Activated CD4-positive, alpha-beta memory T cell treated with anti-CD3 and anti-CD28 coated beads, Interleukin-2, amount 10 ng/mL, durations not matched to agents 7 days and 5 days (primary cell): ENCODE data around the gene CDHR2. TPM values are rescaled to one million over a fixed set of nuclear protein-coding genes. Genes with fewer than 3 reads are reported as not detected.

Experiments
- CTCF ChIA-PET: fragments of 350-600 bp; sonication (Branson Sonifier 250); formaldehyde crosslinking; loops from one replicate; lab custom pipeline; 2021; ENCODE audit warnings: antibody characterized with exemption, inconsistent platforms; lab: Charles Lee
- POLR2A ChIA-PET: fragments of 350-600 bp; sonication (Branson Sonifier 250); formaldehyde crosslinking; loops from one replicate; lab custom pipeline; 2021; ENCODE audit warnings: antibody characterized with exemption; lab: Charles Lee
- DNase-seq: peaks from one replicate; pipeline ENCODE4 v3.0.0-alpha.2; 2020
- H3K27ac Mint-ChIP-seq: one replicate; pipeline ENCODE4 v1.8.0; 2021; ENCODE audit warnings: mild to moderate bottlenecking, mixed read lengths
- H3K27me3 Mint-ChIP-seq: one replicate; pipeline ENCODE4 v1.8.0; 2021; ENCODE audit warnings: mixed read lengths
- H3K36me3 Mint-ChIP-seq: one replicate; pipeline ENCODE4 v1.8.0; 2021; ENCODE audit warnings: low read depth, mixed read lengths
- H3K4me1 Mint-ChIP-seq: one replicate; pipeline ENCODE4 v1.8.0; 2021; ENCODE audit warnings: mixed read lengths
- H3K4me3 Mint-ChIP-seq: one replicate; pipeline ENCODE4 v1.8.0; 2021; ENCODE audit warnings: mild to moderate bottlenecking, mixed read lengths
- H3K9me3 Mint-ChIP-seq: one replicate; pipeline ENCODE4 v1.8.0; 2021; ENCODE audit warnings: mixed read lengths
- total RNA-seq, 2 experiments: library from RNA; stranded (reverse); gene quantifications; one replicate each; pipeline ENCODE4 v1.2.3, GENCODE V29; 2021

The CDHR2 gene
- total RNA-seq, 2 experiments from 2014 or later: 1.6 to 2.3 TPM

- Mint-ChIP-seq H3K4me1 (peaks cover 16% of the 10 kb centered on the region), H3K27me3 (peaks cover 65% of the 10 kb centered on the region), H3K27ac (no peak overlapping the region), H3K4me3 (no peak overlapping the region), H3K9me3 (no peaks in the 10 kb centered on the region), H3K36me3 (peaks cover 2% of the 10 kb centered on the region)
- POLR2A ChIA-PET: no interaction called here
- CTCF ChIA-PET: no interaction called here
- no peak for DNase-seq
Observed at GRCh38 chr5:176619569-176620332, 70.6 kb downstream of the CDHR2 start.

GRCh38 chr5:176620333-176620981 is 71.3 kb downstream of the CDHR2 start:
- DNase-seq: no peak
- no peaks in the 10 kb centered on the region for H3K9me3 Mint-ChIP-seq
- H3K27me3 Mint-ChIP-seq: peaks cover 64% of the 10 kb centered on the region
- ChIA-PET POLR2A (no interaction called here), CTCF (interaction anchor here (0.6 kb wide), 1 partner anchor 171 kb away, joined by 3 read pairs; no protein-coding TSS in a partner anchor)
- H3K4me1 Mint-ChIP-seq: peaks cover 16% of the 10 kb centered on the region
- H3K27ac Mint-ChIP-seq: no peak overlapping the region
- H3K4me3 Mint-ChIP-seq: peak overlapping the region; percentile 17
- H3K36me3 Mint-ChIP-seq: peaks cover 2% of the 10 kb centered on the region

DNA sequence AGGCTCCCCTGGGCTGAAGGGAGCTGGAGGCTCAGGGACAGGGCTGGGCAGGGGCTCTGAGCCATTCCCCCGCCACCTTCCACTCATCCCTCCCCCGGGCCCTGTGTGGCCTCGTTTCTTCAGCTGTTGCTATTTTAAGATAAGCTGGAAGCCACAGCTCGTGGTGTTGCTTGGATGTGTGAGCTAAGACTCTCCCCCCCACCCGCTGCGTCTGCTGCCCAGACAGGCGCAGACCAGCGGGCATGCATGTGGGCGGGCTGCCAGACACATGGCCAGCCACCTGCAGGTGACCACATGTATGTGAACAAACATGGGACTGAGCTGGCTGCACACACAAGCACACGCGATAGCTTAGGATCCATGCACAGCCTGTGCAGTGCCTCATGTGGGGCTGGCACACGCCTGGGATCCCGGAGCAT is 72.5 kb downstream of the CDHR2 start:
- no peak for DNase-seq
- peaks cover 61% of the 10 kb centered on the region for H3K27me3 Mint-ChIP-seq
- H3K36me3 Mint-ChIP-seq: peaks cover 2% of the 10 kb centered on the region
- no peak overlapping the region for H3K27ac Mint-ChIP-seq
- H3K9me3 Mint-ChIP-seq: no peaks in the 10 kb centered on the region
- no peak overlapping the region for H3K4me3 Mint-ChIP-seq
- H3K4me1 Mint-ChIP-seq: peaks cover 16% of the 10 kb centered on the region
- CTCF ChIA-PET: interaction anchor here (0.8 to 1.3 kb wide), 4 partner anchors 15 to 205 kb away, joined by 3 to 4 read pairs (median 3); partner anchors contain the start of gene CLTB
- POLR2A ChIA-PET: interaction anchor here (1.7 kb wide), 1 partner anchor 25 kb away, joined by 6 read pairs; the partner anchor contains the start of gene TSPAN17

DNA sequence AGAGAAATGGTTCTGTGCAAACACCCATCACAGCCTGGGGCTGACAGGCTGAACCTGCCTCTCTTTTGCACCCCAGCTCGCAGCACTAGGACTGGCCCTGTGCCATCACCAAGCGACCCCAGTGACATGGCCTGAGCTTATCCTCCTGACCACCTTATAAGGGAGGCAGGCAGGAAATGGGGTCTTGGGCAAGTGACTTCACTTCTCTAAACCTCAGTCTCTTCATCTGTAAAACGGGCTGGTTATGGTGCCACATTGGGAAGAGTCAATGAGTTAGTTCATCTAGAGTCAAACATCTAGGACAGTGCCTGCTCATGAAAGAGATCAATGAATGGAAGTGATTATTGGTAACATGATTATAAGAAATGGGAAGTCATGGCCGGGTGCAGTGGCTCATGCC is 75.0 kb downstream of the CDHR2 start:
- Mint-ChIP-seq H3K4me3 (no peak overlapping the region), H3K27ac (no peak overlapping the region), H3K4me1 (peaks cover 16% of the 10 kb centered on the region), H3K36me3 (peaks cover 2% of the 10 kb centered on the region), H3K9me3 (no peaks in the 10 kb centered on the region), H3K27me3 (peaks cover 63% of the 10 kb centered on the region)
- ChIA-PET CTCF (interaction anchor here (0.8 kb wide), 1 partner anchor 214 kb away, joined by 3 read pairs; no protein-coding TSS in a partner anchor), POLR2A (no interaction called here)
- no peak for DNase-seq

GRCh38 chr5:176624938-176625337 is 75.8 kb downstream of the CDHR2 start:
- CTCF ChIA-PET: interaction anchor here (0.8 kb wide), 1 partner anchor 37 kb away, joined by 3 read pairs; no protein-coding TSS in a partner anchor
- no peak overlapping the region for H3K27ac Mint-ChIP-seq
- POLR2A ChIA-PET: no interaction called here

DNA sequence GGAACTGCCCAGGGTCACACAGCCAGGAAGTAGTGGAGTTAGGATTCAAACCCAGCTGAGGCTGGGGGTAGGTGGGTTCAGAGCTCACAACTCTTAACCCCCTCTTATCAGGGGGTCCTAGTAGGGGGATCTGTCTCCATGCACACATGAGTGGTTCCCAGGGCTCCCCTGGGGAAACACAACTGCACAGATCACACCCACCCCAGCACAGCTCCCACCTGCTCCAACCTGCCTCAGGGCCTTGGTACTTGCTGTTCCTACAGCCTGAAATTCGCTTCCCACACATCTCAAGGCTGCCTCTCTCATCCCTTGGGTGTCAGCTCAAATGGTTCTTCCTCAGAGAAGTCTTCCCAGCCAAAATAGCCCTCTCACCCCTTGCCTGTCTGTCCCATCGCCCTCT is 76.4 kb downstream of the CDHR2 start:
- CTCF ChIA-PET: interaction anchor here (0.8 kb wide), 1 partner anchor 36 kb away, joined by 3 read pairs; no protein-coding TSS in a partner anchor
- no peaks in the 10 kb centered on the region for H3K9me3 Mint-ChIP-seq
- peaks cover 10% of the 10 kb centered on the region for H3K4me1 Mint-ChIP-seq
- no peak for DNase-seq
- H3K36me3 Mint-ChIP-seq: no peaks in the 10 kb centered on the region
- no peak overlapping the region for H3K4me3 Mint-ChIP-seq
- POLR2A ChIA-PET: no interaction called here
- H3K27me3 Mint-ChIP-seq: peaks cover 61% of the 10 kb centered on the region
- no peak overlapping the region for H3K27ac Mint-ChIP-seq

More at GRCh38 chr5:176624938-176625337, 75.8 kb downstream of the CDHR2 start:
- no peak for DNase-seq
- Mint-ChIP-seq H3K4me1 (peaks cover 14% of the 10 kb centered on the region), H3K36me3 (peaks cover 2% of the 10 kb centered on the region), H3K9me3 (no peaks in the 10 kb centered on the region), H3K4me3 (no peak overlapping the region), H3K27me3 (peaks cover 65% of the 10 kb centered on the region)

- Mint-ChIP-seq H3K9me3 (no peaks in the 10 kb centered on the region), H3K4me3 (no peak overlapping the region), H3K27me3 (peaks cover 63% of the 10 kb centered on the region), H3K36me3 (no peaks in the 10 kb centered on the region), H3K27ac (no peak overlapping the region), H3K4me1 (peaks cover 12% of the 10 kb centered on the region)
- CTCF ChIA-PET: no interaction called here
- POLR2A ChIA-PET: no interaction called here
- DNase-seq: no peak
Observed at GRCh38 chr5:176625966-176626875, 77.1 kb downstream of the CDHR2 start.

GRCh38 chr5:176626876-176627236 is 77.7 kb downstream of the CDHR2 start:
- H3K27ac Mint-ChIP-seq: no peak overlapping the region
- H3K4me3 Mint-ChIP-seq: no peak overlapping the region
- DNase-seq: no peak
- CTCF ChIA-PET: no interaction called here
- peaks cover 64% of the 10 kb centered on the region for H3K27me3 Mint-ChIP-seq
- no peaks in the 10 kb centered on the region for H3K36me3 Mint-ChIP-seq
- POLR2A ChIA-PET: no interaction called here
- H3K4me1 Mint-ChIP-seq: peaks cover 12% of the 10 kb centered on the region
- H3K9me3 Mint-ChIP-seq: no peaks in the 10 kb centered on the region

GRCh38 chr5:176627582-176627981 is 78.4 kb downstream of the CDHR2 start:
- H3K27me3 Mint-ChIP-seq: peaks cover 65% of the 10 kb centered on the region
- no peaks in the 10 kb centered on the region for H3K9me3 Mint-ChIP-seq
- no peak overlapping the region for H3K4me3 Mint-ChIP-seq

GRCh38 chr5:176628406-176629228 is 79.5 kb downstream of the CDHR2 start:
- no peak for DNase-seq
- no peak overlapping the region for H3K27ac Mint-ChIP-seq
- H3K9me3 Mint-ChIP-seq: no peaks in the 10 kb centered on the region
- H3K27me3 Mint-ChIP-seq: peaks cover 72% of the 10 kb centered on the region
- no peaks in the 10 kb centered on the region for H3K36me3 Mint-ChIP-seq
- no peak overlapping the region for H3K4me3 Mint-ChIP-seq
- peaks cover 12% of the 10 kb centered on the region for H3K4me1 Mint-ChIP-seq
- ChIA-PET CTCF (interaction anchor here (0.6 to 1.9 kb wide), 3 partner anchors 24 to 32 kb away, joined by 3 to 6 read pairs (median 4); no protein-coding TSS in a partner anchor), POLR2A (no interaction called here)

More at GRCh38 chr5:176627582-176627981, 78.4 kb downstream of the CDHR2 start:
- Mint-ChIP-seq H3K27ac (no peak overlapping the region), H3K4me1 (peaks cover 12% of the 10 kb centered on the region), H3K36me3 (no peaks in the 10 kb centered on the region)
- CTCF ChIA-PET: no interaction called here
- DNase-seq: no peak
- POLR2A ChIA-PET: no interaction called here

- POLR2A ChIA-PET: interaction anchor here (1.1 kb wide), 1 partner anchor 17 kb away, joined by 3 read pairs; no protein-coding TSS in a partner anchor
- no peaks in the 10 kb centered on the region for H3K36me3 Mint-ChIP-seq
- peaks cover 75% of the 10 kb centered on the region for H3K27me3 Mint-ChIP-seq
Observed at GRCh38 chr5:176629317-176629852, 80.2 kb downstream of the CDHR2 start.

More at GRCh38 chr5:176629317-176629852, 80.2 kb downstream of the CDHR2 start:
- Mint-ChIP-seq H3K9me3 (no peaks in the 10 kb centered on the region), H3K4me1 (peaks cover 12% of the 10 kb centered on the region), H3K27ac (no peak overlapping the region), H3K4me3 (no peak overlapping the region)
- CTCF ChIA-PET: interaction anchor here (1.1 to 1.9 kb wide), 2 partner anchors 24 to 31 kb away, joined by 4 to 6 read pairs; no protein-coding TSS in a partner anchor
- DNase-seq: no peak
